Large intestine (tissue), 12 donors: Measurements from ENCODE around the gene AMACR. TPM values are rescaled to one million over a fixed set of nuclear protein-coding genes. Genes with fewer than 3 reads are reported as not detected.

Experiments
- DNase-seq, 2 donors: peaks; one replicate each; pipeline versions ENCODE4 v3.0.0 to v3.0.0-alpha.2; 2013
- H3K27ac ChIP-seq: one replicate; pipeline ENCODE4 v1.5.1; 2013; ENCODE audit warnings: low read length
- H3K27me3 ChIP-seq: 2 replicates; pipeline ENCODE4 v1.6.1; 2013; ENCODE audit warnings: low read length; ENCODE audit not compliant: control insufficient read depth, insufficient read depth
- H3K36me3 ChIP-seq: 2 replicates; pipeline ENCODE4 v1.6.1; 2013; ENCODE audit warnings: low read length; ENCODE audit not compliant: control insufficient read depth, insufficient read depth
- H3K4me1 ChIP-seq: one replicate; pipeline ENCODE4 v1.6.1; 2013; ENCODE audit warnings: low read length; ENCODE audit not compliant: control insufficient read depth, insufficient read depth
- H3K4me3 ChIP-seq: one replicate; pipeline ENCODE4 v1.5.1; 2013; ENCODE audit warnings: low read length
- H3K9me3 ChIP-seq: one replicate; pipeline ENCODE4 v1.6.1; 2013; ENCODE audit warnings: mild to moderate bottlenecking, low read depth, low read length, moderate library complexity; ENCODE audit not compliant: control insufficient read depth
- WGBS: methylation state at CpG from one replicate; pipeline ENCODE4 v1.1.5; 2013; ENCODE audit warnings: low lambda C conversion rate; ENCODE audit not compliant: insufficient coverage; 5-methylcytosine and 5-hydroxymethylcytosine counted together
- long read RNA-seq, 11 donors: transcript quantifications; one replicate each; lab custom pipeline, GENCODE V29; 2026
- polyA plus RNA-seq: library from polyadenylated mRNA; unstranded; fragments of 120-200 nt; gene quantifications from one replicate; pipeline ENCODE4 v1.2.1, GENCODE V29; 2013

The AMACR gene
- polyA plus RNA-seq: 59.5 TPM
- long read RNA-seq, donor 1, full-length matches to known transcripts: 38 of 38 reads
- long read RNA-seq, donor 1, partial matches to known transcripts: 0 of 38 reads
- long read RNA-seq, donor 1, other reads (novel, unspliced or antisense): 0 of 38 reads
- long read RNA-seq, donor 2, full-length matches to known transcripts: 44 of 62 reads
- long read RNA-seq, donor 2, partial matches to known transcripts: 18 of 62 reads
- long read RNA-seq, donor 2, other reads (novel, unspliced or antisense): 0 of 62 reads
- long read RNA-seq, donor 3, full-length matches to known transcripts: 48 of 59 reads
- long read RNA-seq, donor 3, partial matches to known transcripts: 11 of 59 reads
- long read RNA-seq, donor 3, other reads (novel, unspliced or antisense): 0 of 59 reads
- long read RNA-seq, donor 4, full-length matches to known transcripts: 4 of 4 reads
- long read RNA-seq, donor 4, partial matches to known transcripts: 0 of 4 reads
- long read RNA-seq, donor 4, other reads (novel, unspliced or antisense): 0 of 4 reads
- long read RNA-seq, donor 5, full-length matches to known transcripts: 40 of 40 reads
- long read RNA-seq, donor 5, partial matches to known transcripts: 0 of 40 reads
- long read RNA-seq, donor 5, other reads (novel, unspliced or antisense): 0 of 40 reads
- long read RNA-seq, donor 6, full-length matches to known transcripts: 18 of 18 reads
- long read RNA-seq, donor 6, partial matches to known transcripts: 0 of 18 reads
- long read RNA-seq, donor 6, other reads (novel, unspliced or antisense): 0 of 18 reads
- long read RNA-seq, donor 7, full-length matches to known transcripts: 27 of 34 reads
- long read RNA-seq, donor 7, partial matches to known transcripts: 7 of 34 reads
- long read RNA-seq, donor 7, other reads (novel, unspliced or antisense): 0 of 34 reads
- long read RNA-seq, donor 8, full-length matches to known transcripts: 57 of 71 reads
- long read RNA-seq, donor 8, partial matches to known transcripts: 14 of 71 reads
- long read RNA-seq, donor 8, other reads (novel, unspliced or antisense): 0 of 71 reads
- long read RNA-seq, donor 9, full-length matches to known transcripts: 62 of 84 reads
- long read RNA-seq, donor 9, partial matches to known transcripts: 22 of 84 reads
- long read RNA-seq, donor 9, other reads (novel, unspliced or antisense): 0 of 84 reads
- long read RNA-seq, donor 10, full-length matches to known transcripts: 25 of 32 reads
- long read RNA-seq, donor 10, partial matches to known transcripts: 7 of 32 reads
- long read RNA-seq, donor 10, other reads (novel, unspliced or antisense): 0 of 32 reads
- long read RNA-seq, donor 11, full-length matches to known transcripts: 29 of 34 reads
- long read RNA-seq, donor 11, partial matches to known transcripts: 5 of 34 reads
- long read RNA-seq, donor 11, other reads (novel, unspliced or antisense): 0 of 34 reads

DNA sequence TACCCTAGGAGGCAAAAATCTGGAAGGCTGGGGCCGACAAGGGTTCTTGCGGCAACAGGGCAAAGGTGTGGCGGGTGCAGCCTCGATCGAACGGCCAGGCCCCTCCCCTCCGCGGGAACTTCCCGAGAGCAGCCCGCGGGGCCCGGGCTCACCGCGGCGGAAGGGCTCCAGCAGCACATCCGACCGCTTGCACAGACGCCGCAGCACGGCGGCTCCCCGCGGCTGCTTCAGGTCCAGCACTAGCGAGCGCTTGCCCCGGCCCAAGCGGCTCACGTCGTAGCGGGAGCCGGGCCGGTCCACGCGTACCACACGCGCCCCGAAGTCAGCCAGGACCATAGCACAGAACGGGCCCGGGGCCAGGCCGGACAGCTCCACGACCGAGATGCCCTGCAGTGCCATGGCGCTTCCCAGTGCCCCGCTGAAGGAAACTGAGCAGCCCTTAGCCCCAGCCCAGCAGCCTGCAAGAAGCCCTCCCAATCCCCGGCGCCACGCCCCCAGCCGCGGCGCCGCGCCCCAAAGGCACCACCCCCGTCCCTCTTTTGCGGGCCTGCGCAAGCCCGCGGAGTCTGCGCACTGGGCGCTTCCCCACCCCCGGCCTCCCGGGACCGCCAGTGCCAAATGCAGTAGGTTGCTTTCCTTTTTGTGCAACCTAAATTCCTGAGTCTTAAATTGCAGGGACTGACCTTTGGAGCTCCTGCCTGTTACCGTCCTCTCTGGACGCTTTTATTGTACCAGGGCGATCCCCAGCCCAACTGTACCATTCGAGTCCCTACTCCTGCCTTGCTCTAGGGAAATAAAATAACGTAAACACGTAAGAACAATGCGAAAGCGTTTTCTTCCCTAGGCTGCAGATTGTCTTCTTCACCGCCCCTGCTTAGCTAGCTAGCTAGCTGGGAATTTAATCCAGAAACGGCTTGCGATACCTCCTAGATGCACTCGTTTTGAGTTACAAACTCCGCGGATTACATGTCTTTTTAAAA lies at the start of gene AMACR:
TSS of gene AMACR (minus strand) at position 430 of the 980 bp plus-strand sequence. CDS start at position 399, 31 bp downstream.
- H3K27ac ChIP-seq: peak within 1 kb of the TSS; percentile 98
- peak; percentile 95 to 98 for DNase-seq
- H3K4me3 ChIP-seq: peak within 1 kb of the TSS; percentile 90
- peaks cover 23% of the 10 kb centered on the region for H3K36me3 ChIP-seq
- H3K9me3 ChIP-seq: no peaks in the 10 kb centered on the region
- no peaks in the 10 kb centered on the region for H3K27me3 ChIP-seq
- H3K4me1 ChIP-seq: peaks cover 33% of the 10 kb centered on the region
- WGBS: no CpG with 5 or more reads among the region's 76 CpGs

DNA sequence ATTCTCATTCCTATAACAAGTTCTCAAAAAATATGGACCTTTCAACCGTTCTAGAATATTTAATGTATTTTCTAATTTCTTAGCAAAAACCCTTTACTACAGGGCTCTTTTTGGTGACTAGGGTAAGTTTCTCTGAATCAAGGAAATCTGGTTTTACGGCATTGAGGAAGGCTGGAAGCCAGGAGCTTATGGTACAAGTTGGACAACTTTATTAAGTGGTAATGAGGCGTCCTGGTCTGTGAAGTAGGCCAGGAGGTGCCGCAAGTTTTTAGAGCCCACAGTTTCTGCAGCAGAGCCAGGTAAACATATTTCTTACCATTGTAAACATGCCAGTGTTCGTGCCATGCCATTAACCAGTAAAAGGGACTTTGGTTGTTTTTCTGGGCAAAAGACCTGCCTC lies 49.7 kb upstream of the AMACR start:
- no peak overlapping the region for H3K27ac ChIP-seq
- no peak overlapping the region for H3K4me3 ChIP-seq
- H3K36me3 ChIP-seq: no peaks in the 10 kb centered on the region
- no peaks in the 10 kb centered on the region for H3K27me3 ChIP-seq
- H3K4me1 ChIP-seq: peaks cover 15% of the 10 kb centered on the region
- WGBS: 100% methylated on average over 1 of the region's 5 CpGs
- no peak for DNase-seq
- H3K9me3 ChIP-seq: no peaks in the 10 kb centered on the region

DNA sequence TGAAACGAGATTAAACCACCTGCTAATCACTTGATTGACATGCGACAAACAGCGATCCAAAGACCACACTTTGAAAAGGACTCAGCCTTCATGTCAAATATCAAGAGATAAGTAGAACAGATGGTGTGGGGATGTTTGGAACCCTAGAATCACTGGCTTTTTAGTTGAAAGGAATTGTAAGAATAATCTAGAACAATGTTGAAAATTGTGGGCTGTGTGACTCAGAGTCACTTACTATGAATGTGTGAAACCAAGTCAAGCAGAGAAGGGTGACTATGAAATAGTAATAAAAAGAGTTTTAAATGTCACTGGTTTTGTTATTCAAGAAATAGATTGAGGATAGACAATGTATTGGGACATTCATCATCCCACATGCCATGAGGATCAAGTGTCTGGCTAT lies 49.3 kb upstream of the AMACR start:
- Histone ChIP-seq H3K27me3 (no peaks in the 10 kb centered on the region), H3K9me3 (no peaks in the 10 kb centered on the region), H3K27ac (no peak overlapping the region), H3K4me3 (no peak overlapping the region), H3K36me3 (no peaks in the 10 kb centered on the region), H3K4me1 (peaks cover 13% of the 10 kb centered on the region)
- DNase-seq: no peak
- WGBS: 100% methylated on average over 1 of the region's 3 CpGs

DNA sequence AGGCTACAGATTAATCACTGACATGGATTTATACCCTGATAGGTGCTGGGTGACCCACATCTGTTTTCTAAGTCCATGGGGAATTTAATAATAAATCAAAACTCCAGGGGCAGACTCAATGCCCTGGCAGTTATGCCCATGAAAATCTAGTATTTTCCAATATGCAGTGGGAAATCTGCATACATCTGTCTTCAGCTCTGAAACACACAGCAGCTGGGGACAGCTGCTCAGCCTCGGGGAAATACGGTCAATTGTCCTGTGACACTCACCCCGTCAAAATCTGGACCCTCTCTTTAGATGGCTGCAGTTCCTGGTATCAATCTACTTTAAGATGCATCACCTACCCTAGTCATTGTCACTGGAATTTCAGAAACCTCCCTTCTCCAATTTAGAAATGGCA lies 47.8 kb upstream of the AMACR start:
- Histone ChIP-seq H3K4me3 (no peak overlapping the region), H3K4me1 (peaks cover 4% of the 10 kb centered on the region), H3K27ac (no peak overlapping the region), H3K9me3 (no peaks in the 10 kb centered on the region), H3K27me3 (no peaks in the 10 kb centered on the region), H3K36me3 (peaks cover 5% of the 10 kb centered on the region)
- WGBS: no CpG with 5 or more reads among the region's 3 CpGs
- DNase-seq: no peak

DNA sequence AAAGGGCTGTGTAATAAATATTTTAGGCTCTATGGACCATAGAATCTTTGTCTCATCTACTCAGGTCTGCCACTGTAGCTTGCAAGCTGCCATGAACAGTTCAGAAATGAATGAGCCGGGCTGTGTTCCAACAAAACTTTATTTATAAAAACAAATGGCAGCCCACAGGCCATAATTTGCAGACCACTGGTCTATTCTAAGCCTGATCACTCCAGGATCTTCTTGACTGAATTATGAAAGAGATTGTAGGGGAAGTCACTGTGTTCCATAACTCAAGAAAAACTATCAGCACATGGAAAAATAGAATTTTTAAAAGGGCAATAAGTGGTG lies 46.5 kb upstream of the AMACR start:
- Histone ChIP-seq H3K9me3 (no peaks in the 10 kb centered on the region), H3K27me3 (no peaks in the 10 kb centered on the region), H3K4me3 (no peak overlapping the region), H3K36me3 (peaks cover 13% of the 10 kb centered on the region), H3K4me1 (no peaks in the 10 kb centered on the region), H3K27ac (no peak overlapping the region)
- DNase-seq: no peak
- WGBS: no CpG with 5 or more reads among the region's 1 CpG

DNA sequence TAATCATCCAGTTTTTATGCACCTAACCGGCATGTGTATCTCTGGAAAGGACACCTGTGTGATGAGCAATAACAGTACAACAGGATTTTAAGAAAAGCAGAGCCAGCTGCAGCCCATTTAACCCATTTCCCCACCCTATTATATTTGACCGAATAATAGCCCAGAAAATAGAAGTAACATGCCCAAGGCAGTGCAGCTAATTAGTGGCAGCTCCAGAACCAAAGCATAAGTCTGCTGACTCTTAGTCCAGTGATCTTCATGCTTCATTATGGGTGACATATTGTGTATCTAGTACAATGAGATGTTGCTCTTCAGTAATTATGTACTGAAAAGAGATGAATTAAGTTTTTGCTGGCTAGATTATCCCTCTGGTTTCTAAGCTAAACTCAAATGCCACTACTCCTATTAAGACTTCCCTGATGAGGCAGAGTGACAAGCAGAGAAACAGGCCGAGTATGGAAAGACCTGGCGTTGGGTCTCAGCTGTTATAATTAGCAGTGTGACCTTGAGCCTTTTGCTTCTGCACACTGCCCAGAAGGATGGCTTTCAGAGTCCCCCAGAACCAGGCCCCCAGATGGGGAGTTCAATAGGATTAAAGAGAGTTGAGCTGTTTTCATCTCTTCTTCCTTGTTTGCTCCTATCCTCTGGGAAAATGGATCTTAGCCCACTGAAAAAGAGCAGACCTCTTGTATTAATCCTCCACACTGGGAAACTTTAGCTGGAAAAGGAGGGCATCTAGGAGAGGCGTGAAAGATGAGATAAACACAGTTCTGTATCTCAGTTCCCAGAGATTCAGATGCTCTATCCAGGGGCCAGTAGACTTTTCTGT lies 45.9 kb upstream of the AMACR start:
- Histone ChIP-seq H3K9me3 (no peaks in the 10 kb centered on the region), H3K4me1 (no peaks in the 10 kb centered on the region), H3K27me3 (no peaks in the 10 kb centered on the region), H3K36me3 (peaks cover 17% of the 10 kb centered on the region), H3K27ac (no peak overlapping the region), H3K4me3 (no peak overlapping the region)
- no CpG with 5 or more reads among the region's 5 CpGs for WGBS
- no peak for DNase-seq

DNA sequence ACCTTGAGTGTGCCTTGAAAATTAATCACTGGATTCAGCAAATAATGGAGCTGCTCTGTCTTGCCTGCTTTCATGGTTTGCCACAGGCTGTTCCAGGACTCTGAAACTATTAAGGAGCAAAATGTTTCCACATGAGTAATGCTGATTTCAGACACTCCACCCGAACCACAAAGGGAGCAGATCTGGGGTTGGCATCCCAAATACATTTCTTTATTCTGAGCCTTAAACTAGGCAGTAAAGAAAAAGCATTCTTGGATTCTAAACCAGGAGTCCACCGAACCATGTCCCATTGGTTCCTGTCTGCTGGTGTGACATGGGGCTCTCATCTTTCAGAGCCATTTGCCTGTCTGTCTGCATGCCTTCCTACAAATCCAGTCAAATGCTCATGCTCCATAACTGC lies 45.3 kb upstream of the AMACR start:
- no peak overlapping the region for H3K27ac ChIP-seq
- no peaks in the 10 kb centered on the region for H3K9me3 ChIP-seq
- no peaks in the 10 kb centered on the region for H3K27me3 ChIP-seq
- H3K4me1 ChIP-seq: no peaks in the 10 kb centered on the region
- DNase-seq: no peak
- H3K36me3 ChIP-seq: peaks cover 17% of the 10 kb centered on the region
- no CpG with 5 or more reads among the region's 2 CpGs for WGBS
- no peak overlapping the region for H3K4me3 ChIP-seq

DNA sequence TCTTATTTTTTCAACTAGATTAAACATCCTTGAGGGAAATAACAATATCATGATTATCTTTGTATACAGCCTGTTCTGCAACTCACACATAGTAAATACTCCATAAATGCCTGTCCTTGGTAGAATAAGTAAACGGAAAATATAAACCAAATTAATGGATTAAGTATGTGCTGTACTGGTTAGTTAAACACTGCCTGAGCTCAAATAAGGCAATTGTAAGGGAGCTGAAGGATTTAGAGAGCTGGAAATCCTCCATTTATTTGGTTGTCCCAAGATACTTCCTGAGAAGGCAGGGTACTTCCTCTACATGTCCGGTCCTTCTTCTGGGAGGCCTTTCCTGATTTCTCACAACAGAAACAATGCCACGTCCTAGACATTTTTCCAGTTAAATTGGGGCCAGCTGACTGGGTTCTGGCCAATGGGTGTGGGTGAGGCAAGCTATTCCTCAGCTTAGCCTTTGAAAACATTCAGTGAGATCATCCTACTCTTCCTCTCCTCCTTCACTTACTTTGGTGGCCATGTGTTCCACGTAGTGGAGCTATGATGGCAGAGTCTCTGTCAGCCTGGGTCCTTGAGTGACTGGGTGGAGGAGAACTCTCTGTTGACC lies 43.6 kb upstream of the AMACR start:
- H3K27me3 ChIP-seq: no peaks in the 10 kb centered on the region
- no peak for DNase-seq
- no peaks in the 10 kb centered on the region for H3K4me1 ChIP-seq
- H3K4me3 ChIP-seq: no peak overlapping the region
- H3K27ac ChIP-seq: no peak overlapping the region
- WGBS: 100% methylated on average over 1 of the region's 4 CpGs
- peaks cover 17% of the 10 kb centered on the region for H3K36me3 ChIP-seq
- no peaks in the 10 kb centered on the region for H3K9me3 ChIP-seq
